ENCODE data around the gene MFSD6L.

The MFSD6L gene

DNA sequence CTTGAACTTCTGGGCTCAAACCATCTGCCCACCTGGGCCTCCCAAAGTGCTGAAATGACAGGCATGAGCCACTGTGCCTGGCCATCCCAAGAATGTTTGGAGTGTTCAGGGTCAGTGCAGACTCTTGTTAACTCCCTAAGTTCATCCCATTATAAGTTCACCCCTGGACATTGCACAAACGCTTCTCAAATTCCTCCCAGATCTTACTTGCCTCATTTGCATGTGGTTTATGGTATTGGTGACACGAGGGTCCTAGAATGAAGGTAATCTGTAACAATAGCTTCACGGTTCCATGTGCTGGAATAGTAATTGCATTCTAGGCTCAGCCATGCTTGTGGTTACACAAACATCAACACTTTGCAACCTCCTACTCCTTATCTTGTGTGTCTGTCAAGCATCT, 49.5 kb downstream of the MFSD6L start:
- no peaks in the 10 kb centered on the region for H3F3A ChIP-seq (ENCODE audit: control insufficient read depth, insufficient read depth)
- no peak overlapping the region for H3K27ac ChIP-seq (ENCODE audit: low read depth, low read length)
- H3K9me3 ChIP-seq (ENCODE audit: control insufficient read depth, insufficient read depth, low read length): no peaks in the 10 kb centered on the region
- H4K20me1 ChIP-seq (ENCODE audit: control insufficient read depth, insufficient read depth, low read depth, low read length): no peaks in the 10 kb centered on the region
- H3K4me1 ChIP-seq (ENCODE audit: control insufficient read depth, low read length): peaks cover 10% of the 10 kb centered on the region
- no peak overlapping the region for H3K4me3 ChIP-seq (ENCODE audit: low read length)
- TF ChIP-seq, protein P1, sequence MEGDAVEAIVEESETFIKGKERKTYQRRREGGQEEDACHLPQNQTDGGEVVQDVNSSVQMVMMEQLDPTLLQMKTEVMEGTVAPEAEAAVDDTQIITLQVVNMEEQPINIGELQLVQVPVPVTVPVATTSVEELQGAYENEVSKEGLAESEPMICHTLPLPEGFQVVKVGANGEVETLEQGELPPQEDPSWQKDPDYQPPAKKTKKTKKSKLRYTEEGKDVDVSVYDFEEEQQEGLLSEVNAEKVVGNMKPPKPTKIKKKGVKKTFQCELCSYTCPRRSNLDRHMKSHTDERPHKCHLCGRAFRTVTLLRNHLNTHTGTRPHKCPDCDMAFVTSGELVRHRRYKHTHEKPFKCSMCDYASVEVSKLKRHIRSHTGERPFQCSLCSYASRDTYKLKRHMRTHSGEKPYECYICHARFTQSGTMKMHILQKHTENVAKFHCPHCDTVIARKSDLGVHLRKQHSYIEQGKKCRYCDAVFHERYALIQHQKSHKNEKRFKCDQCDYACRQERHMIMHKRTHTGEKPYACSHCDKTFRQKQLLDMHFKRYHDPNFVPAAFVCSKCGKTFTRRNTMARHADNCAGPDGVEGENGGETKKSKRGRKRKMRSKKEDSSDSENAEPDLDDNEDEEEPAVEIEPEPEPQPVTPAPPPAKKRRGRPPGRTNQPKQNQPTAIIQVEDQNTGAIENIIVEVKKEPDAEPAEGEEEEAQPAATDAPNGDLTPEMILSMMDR (IDR thresholded peaks at IDR 0.05; ENCODE audit: low read depth, low read length, poor library complexity, severe bottlenecking): no peak
- no peak for TF ChIP-seq EZH2phosphoT487 (IDR thresholded peaks at IDR 0.05; ENCODE audit: borderline replicate concordance, low read length)
- H3K27me3 ChIP-seq (ENCODE audit: control insufficient read depth, low read length): peaks cover 26% of the 10 kb centered on the region
- no peaks in the 10 kb centered on the region for H3K9me2 ChIP-seq (replicated peaks; ENCODE audit: control insufficient read depth, low read length)
- no peaks in the 10 kb centered on the region for H3K36me3 ChIP-seq (ENCODE audit: control insufficient read depth, low read length)
- H3K79me2 ChIP-seq (ENCODE audit: control insufficient read depth, low read length): no peaks in the 10 kb centered on the region
- H3K4me2 ChIP-seq (ENCODE audit: low read length): no peak overlapping the region

DNA sequence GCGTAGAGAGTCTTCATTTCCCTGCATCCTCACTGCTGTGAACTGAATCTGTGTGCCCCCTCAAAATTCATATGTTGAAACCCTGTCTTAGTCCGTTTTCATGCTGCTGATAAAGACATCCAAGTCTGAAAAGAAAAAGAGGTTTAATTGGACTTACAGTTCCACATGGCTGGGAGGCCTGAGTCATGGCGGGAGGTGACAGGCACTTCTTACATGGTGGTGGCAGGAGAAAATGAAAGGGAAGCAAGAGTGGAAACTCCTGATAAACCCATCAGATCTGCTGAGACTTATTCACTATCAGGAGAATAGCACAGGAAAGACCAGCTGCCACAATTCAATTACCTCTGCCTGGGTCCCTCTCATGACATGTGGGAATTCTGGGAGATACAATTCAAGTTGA, 51.4 kb downstream of the MFSD6L start:
- Histone ChIP-seq H3K4me3 (ENCODE audit: low read length) (no peak overlapping the region), H3K9me3 (ENCODE audit: control insufficient read depth, insufficient read depth, low read length) (no peaks in the 10 kb centered on the region), H3K27ac (ENCODE audit: low read depth, low read length) (no peak overlapping the region), H3K27me3 (ENCODE audit: control insufficient read depth, low read length) (peaks cover 26% of the 10 kb centered on the region), H3K9me2 (replicated peaks; ENCODE audit: control insufficient read depth, low read length) (no peaks in the 10 kb centered on the region), H4K20me1 (ENCODE audit: control insufficient read depth, insufficient read depth, low read depth, low read length) (no peaks in the 10 kb centered on the region), H3K36me3 (ENCODE audit: control insufficient read depth, low read length) (no peaks in the 10 kb centered on the region), H3K4me1 (ENCODE audit: control insufficient read depth, low read length) (peaks cover 10% of the 10 kb centered on the region), H3K4me2 (ENCODE audit: low read length) (no peak overlapping the region), H3K79me2 (ENCODE audit: control insufficient read depth, low read length) (no peaks in the 10 kb centered on the region), H3F3A (ENCODE audit: control insufficient read depth, insufficient read depth) (no peaks in the 10 kb centered on the region)
- no peak for TF ChIP-seq EZH2phosphoT487 (IDR thresholded peaks at IDR 0.05; ENCODE audit: borderline replicate concordance, low read length)
- TF ChIP-seq, protein P1 (IDR thresholded peaks at IDR 0.05; ENCODE audit: low read depth, low read length, poor library complexity, severe bottlenecking): no peak
